PC-3 (cell line): ENCODE measurements around the gene SNX13. TPM values are rescaled to one million over a fixed set of nuclear protein-coding genes. Genes with fewer than 3 reads are reported as not detected.

Source experiments
- ATAC-seq: fragments of 200-7000 bp; cut with Tn5 transposase; 2 replicates; pipeline ENCODE4 v1.9.1; 2020; ENCODE audit warnings: mild to moderate bottlenecking, moderate library complexity
- BruUV-seq: library from RNA; stranded (reverse); fragments of 400-500 nt; replicated peaks from 2 replicates; lab custom pipeline; 2021; lab: Mats Ljungman, UMichigan
- CTCF ChIA-PET: fragments of 300-600 bp; sonication (Branson Sonifier 250); formaldehyde crosslinking; loops from one replicate; lab custom pipeline; 2022; ENCODE audit warnings: antibody characterized with exemption; lab: Charles Lee
- POLR2A ChIA-PET: fragments of 300-600 bp; sonication (Branson Sonifier 250); formaldehyde crosslinking; loops from one replicate; lab custom pipeline; 2022; ENCODE audit warnings: antibody characterized with exemption; ENCODE audit not compliant: unreplicated experiment; lab: Charles Lee
- DNase-seq: peaks from one replicate; pipeline ENCODE4 v3.0.0-alpha.2; 2015
- H2AFZ ChIP-seq: fragments of 300-600 bp; sonication (generic); 2 replicates; pipeline ENCODE4 v1.6.0; 2016; ENCODE audit warnings: antibody characterized with exemption, low read length
- H3F3A ChIP-seq: fragments of 300-600 bp; sonication (generic); one replicate; pipeline ENCODE4 v1.6.0; 2017; ENCODE audit warnings: antibody characterized with exemption, low read length, control low read depth, mild to moderate bottlenecking; ENCODE audit not compliant: unreplicated experiment
- H3K27ac ChIP-seq: fragments of 300-600 bp; sonication (generic); 2 replicates; pipeline ENCODE4 v1.5.1; 2016; ENCODE audit warnings: mild to moderate bottlenecking, low read length
- H3K27me3 ChIP-seq: fragments of 300-600 bp; sonication (generic); 2 replicates; pipeline ENCODE4 v1.6.1; 2016; ENCODE audit warnings: low read length, mixed read lengths
- H3K36me3 ChIP-seq: fragments of 300-600 bp; sonication (generic); 2 replicates; pipeline ENCODE4 v1.6.1; 2016; ENCODE audit warnings: low read depth, mixed run types, low read length, mixed read lengths
- H3K4me1 ChIP-seq: fragments of 300-600 bp; sonication (generic); 2 replicates; pipeline ENCODE4 v1.5.1; 2016; ENCODE audit warnings: low read length; ENCODE audit not compliant: insufficient read depth
- H3K4me2 ChIP-seq: fragments of 300-600 bp; sonication (generic); 2 replicates; pipeline ENCODE4 v1.6.0; 2016; ENCODE audit warnings: low read length
- H3K4me3 ChIP-seq: fragments of 300-600 bp; sonication (generic); 2 replicates; pipeline ENCODE4 v1.5.1; 2016; ENCODE audit warnings: mild to moderate bottlenecking, low read length, mixed read lengths
- H3K79me2 ChIP-seq: fragments of 300-600 bp; sonication (generic); 2 replicates; pipeline ENCODE4 v1.6.1; 2017; ENCODE audit warnings: low read length, mixed read lengths
- H3K9ac ChIP-seq: fragments of 300-600 bp; sonication (generic); 2 replicates; pipeline ENCODE4 v1.6.0; 2016; ENCODE audit warnings: mild to moderate bottlenecking, low read length
- H3K9me2 ChIP-seq: fragments of 300-600 bp; sonication (generic); replicated peaks from 2 replicates; pipeline ENCODE4 v1.6.1; 2016; ENCODE audit warnings: mixed run types, low read length, mixed read lengths
- H3K9me3 ChIP-seq: fragments of 300-600 bp; sonication (generic); 2 replicates; pipeline ENCODE4 v1.6.1; 2016; ENCODE audit warnings: low read length, mixed read lengths
- H4K20me1 ChIP-seq: fragments of 300-600 bp; sonication (generic); 2 replicates; pipeline ENCODE4 v1.6.1; 2016; ENCODE audit warnings: low read length, mixed read lengths
- CTCF ChIP-seq: fragments of 300-600 bp; sonication (generic); conservative IDR thresholded peaks from 2 replicates; pipeline ENCODE4 v1.5.1; 2017; ENCODE audit warnings: antibody characterized with exemption, low read depth, mild to moderate bottlenecking, low read length
- EZH2 ChIP-seq: fragments of 300-600 bp; sonication (generic); IDR thresholded peaks from one replicate; pipeline ENCODE4 v1.6.1; 2017; ENCODE audit warnings: antibody characterized with exemption, mild to moderate bottlenecking, low read length; ENCODE audit not compliant: unreplicated experiment
- EZH2phosphoT487 ChIP-seq: fragments of 300-600 bp; sonication (generic); IDR thresholded peaks from 2 replicates; pipeline ENCODE4 v1.6.1; 2018; ENCODE audit warnings: mild to moderate bottlenecking, antibody characterized with exemption, low read length, borderline replicate concordance
- intact Hi-C: fragments of 100-400 bp; cut with micrococcal nuclease; formaldehyde crosslinking; loops from 2 replicates; pipeline ENCODE4 v1.9.0; 2023
- total RNA-seq: library from RNA; depleted of rRNA; stranded (reverse); fragments of >200 nt; gene quantifications from 2 replicates; pipeline ENCODE4 v1.2.3, GENCODE V29; 2014

SNX13 gene
- total RNA-seq, 1 experiment from 2014 or later: 33.9 TPM

GRCh38 chr7:17807242-17807641 is 133.1 kb downstream of the SNX13 start:
- ChIA-PET CTCF (no interaction called here), POLR2A (no interaction called here)
- DNase-seq (no peak), ATAC-seq (no peak)
- Histone ChIP-seq H3K79me2 (no peaks in the 10 kb centered on the region), H3K9me3 (no peaks in the 10 kb centered on the region), H3K9ac (no peak overlapping the region), H3K4me3 (no peak overlapping the region), H3K4me1 (no peaks in the 10 kb centered on the region), H3F3A (no peaks in the 10 kb centered on the region), H3K27ac (no peak overlapping the region), H3K36me3 (peaks cover 10% of the 10 kb centered on the region), H3K27me3 (no peaks in the 10 kb centered on the region), H3K9me2 (no peaks in the 10 kb centered on the region), H2AFZ (no peak overlapping the region), H3K4me2 (no peak overlapping the region), H4K20me1 (no peaks in the 10 kb centered on the region)
- BruUV-seq: no TSS peak
- intact Hi-C loops: no loop called here
- TF ChIP-seq EZH2phosphoT487 (no peak), CTCF (no peak), EZH2 (no peak)

GRCh38 chr7:17806631-17807030 is 133.7 kb downstream of the SNX13 start:
- no TSS peak for BruUV-seq
- CTCF ChIA-PET: no interaction called here

More at GRCh38 chr7:17806631-17807030, 133.7 kb downstream of the SNX13 start:
- H3K36me3 ChIP-seq: peaks cover 10% of the 10 kb centered on the region; the same call in 1 of the 2 replicates
- H2AFZ ChIP-seq: no peak overlapping the region
- DNase-seq (no peak), ATAC-seq (no peak)
- H3K4me3 ChIP-seq: no peak overlapping the region
- H4K20me1 ChIP-seq: no peaks in the 10 kb centered on the region
- H3K79me2 ChIP-seq: no peaks in the 10 kb centered on the region
- H3K4me2 ChIP-seq: no peak overlapping the region
- no peaks in the 10 kb centered on the region for H3K27me3 ChIP-seq
- H3K9ac ChIP-seq: no peak overlapping the region
- no peaks in the 10 kb centered on the region for H3K9me2 ChIP-seq
- POLR2A ChIA-PET: no interaction called here
- H3K4me1 ChIP-seq: no peaks in the 10 kb centered on the region
- TF ChIP-seq CTCF: no peak
- no peak for TF ChIP-seq EZH2phosphoT487
- TF ChIP-seq EZH2: no peak
- H3K27ac ChIP-seq: no peak overlapping the region
- intact Hi-C loops: no loop called here
- H3K9me3 ChIP-seq: no peaks in the 10 kb centered on the region
- no peaks in the 10 kb centered on the region for H3F3A ChIP-seq
